Trophoblast cell (in vitro differentiated cells and primary cell): ENCODE measurements around the gene SMYD3. TPM values are rescaled to one million over a fixed set of nuclear protein-coding genes. Genes with fewer than 3 reads are reported as not detected.
A peak's percentile ranks its signal among the peaks of the same experiment; 100 is the strongest.

ENCODE experiments used
- DNase-seq, 2 donors: peaks; one replicate each; pipeline ENCODE4 v3.0.0-alpha.2; 2016
- H2AFZ ChIP-seq: 2 replicates; pipeline ENCODE4 v1.6.1; 2013; ENCODE audit warnings: low read length, moderate library complexity, mild to moderate bottlenecking; ENCODE audit not compliant: insufficient read depth, poor library complexity
- H2AK5ac ChIP-seq: 2 replicates; pipeline ENCODE4 v1.6.1; 2013; ENCODE audit warnings: mild to moderate bottlenecking, low read length
- H2BK120ac ChIP-seq: 2 replicates; pipeline ENCODE4 v1.6.1; 2013; ENCODE audit warnings: low read length, mild to moderate bottlenecking, moderate library complexity; ENCODE audit not compliant: insufficient read depth, poor library complexity
- H2BK12ac ChIP-seq: 2 replicates; pipeline ENCODE4 v1.6.1; 2013; ENCODE audit warnings: mild to moderate bottlenecking, low read length, moderate library complexity
- H2BK5ac ChIP-seq: 2 replicates; pipeline ENCODE4 v1.6.1; 2013; ENCODE audit warnings: low read length, low read depth, moderate library complexity, mild to moderate bottlenecking; ENCODE audit not compliant: poor library complexity
- H3K14ac ChIP-seq: 2 replicates; pipeline ENCODE4 v1.6.1; 2013; ENCODE audit warnings: mild to moderate bottlenecking, low read length
- H3K18ac ChIP-seq: 2 replicates; pipeline ENCODE4 v1.6.1; 2013; ENCODE audit warnings: mild to moderate bottlenecking, low read length
- H3K23ac ChIP-seq: 2 replicates; pipeline ENCODE4 v1.6.1; 2013; ENCODE audit warnings: low read length
- H3K27ac ChIP-seq: 2 replicates; pipeline ENCODE4 v1.5.1; 2013; ENCODE audit warnings: low read depth, mild to moderate bottlenecking, inconsistent platforms, low read length, moderate library complexity
- H3K27me3 ChIP-seq: 2 replicates; pipeline ENCODE4 v1.6.1; 2013; ENCODE audit warnings: inconsistent platforms, mild to moderate bottlenecking, low read length, moderate library complexity; ENCODE audit not compliant: insufficient read depth
- H3K36me3 ChIP-seq, 2 experiments: 1 replicate in 1 of 2; 2 replicates in 1 of 2; pipeline ENCODE4 v1.6.1; 2013; ENCODE audit warnings: low read length in 2 of 2, mild to moderate bottlenecking in 2 of 2, moderate library complexity in 1 of 2; ENCODE audit not compliant: insufficient read depth in 2 of 2, control insufficient read depth in 1 of 2
- H3K4ac ChIP-seq: 2 replicates; pipeline ENCODE4 v1.6.1; 2013; ENCODE audit warnings: low read depth, mild to moderate bottlenecking, low read length, moderate library complexity
- H3K4me1 ChIP-seq, 2 experiments: 1 replicate in 1 of 2; 2 replicates in 1 of 2; pipeline ENCODE4 v1.6.1; 2013; ENCODE audit warnings: low read length in 2 of 2, mild to moderate bottlenecking in 2 of 2, moderate library complexity in 1 of 2; ENCODE audit not compliant: insufficient read depth in 2 of 2, control insufficient read depth in 1 of 2
- H3K4me2 ChIP-seq: 2 replicates; pipeline ENCODE4 v1.6.1; 2013; ENCODE audit warnings: inconsistent platforms, mild to moderate bottlenecking, low read length, moderate library complexity
- H3K4me3 ChIP-seq: 2 replicates; pipeline ENCODE4 v1.5.1; 2013; ENCODE audit warnings: mild to moderate bottlenecking, low read depth, low read length, inconsistent platforms
- H3K79me1 ChIP-seq: one replicate; pipeline ENCODE4 v1.6.1; 2013; ENCODE audit warnings: low read length
- H3K79me2 ChIP-seq: 2 replicates; pipeline ENCODE4 v1.6.1; 2013; ENCODE audit warnings: low read length, mild to moderate bottlenecking; ENCODE audit not compliant: control insufficient read depth, insufficient read depth, poor library complexity
- H3K9ac ChIP-seq: 2 replicates; pipeline ENCODE4 v1.6.1; 2013; ENCODE audit warnings: mild to moderate bottlenecking, low read length
- H3K9me3 ChIP-seq: 2 replicates; pipeline ENCODE4 v1.6.1; 2013; ENCODE audit warnings: low read depth, mild to moderate bottlenecking, control low read depth, inconsistent platforms, low read length; ENCODE audit not compliant: insufficient read depth
- H4K12ac ChIP-seq: 2 replicates; pipeline ENCODE4 v1.6.1; 2013; ENCODE audit warnings: low read depth, mild to moderate bottlenecking, low read length, moderate library complexity
- H4K8ac ChIP-seq: 2 replicates; pipeline ENCODE4 v1.6.1; 2013; ENCODE audit warnings: low read depth, mild to moderate bottlenecking, low read length, moderate library complexity
- H4K91ac ChIP-seq: one replicate; pipeline ENCODE4 v1.6.1; 2013; ENCODE audit warnings: low read depth, mild to moderate bottlenecking, low read length, moderate library complexity
- WGBS: extraction: QIAGEN DNeasy Blood & Tissue Kit; methylation state at CpG from one replicate; pipeline ENCODE4 v1.1.7; 2013; ENCODE audit warnings: missing lambda C conversion rate; ENCODE audit not compliant: insufficient read length, insufficient coverage; ENCODE audit errors: extremely low coverage; 5-methylcytosine and 5-hydroxymethylcytosine counted together
- polyA plus RNA-seq: library from polyadenylated mRNA; stranded (reverse); fragments of 200-250 nt; gene quantifications from 2 replicates; pipeline ENCODE4 v1.2.3, GENCODE V29; 2013

SMYD3 gene
- polyA plus RNA-seq = 48.3 and 50.2 TPM in 2 replicates

GRCh38 chr1:246506674-246507481 is at the start of gene SMYD3:
Gene SMYD3 (minus strand): TSS chr1:246507279.
- peak within 1 kb of the TSS; percentile 6 for H2BK120ac ChIP-seq
- WGBS = no CpG with 5 or more reads among the region's 79 CpGs

GRCh38 chr1:246554201-246554600 is 47.1 kb upstream of the SMYD3 start:
- H3K18ac ChIP-seq = no peak overlapping the region
- no peak overlapping the region for H2BK5ac ChIP-seq
- no peak overlapping the region for H2AFZ ChIP-seq
- H3K4me2 ChIP-seq = no peak overlapping the region
- H3K4me1 ChIP-seq = peaks cover 0 to 1% of the 10 kb centered on the region in 2 experiments
- no peak overlapping the region for H3K14ac ChIP-seq
- no peak overlapping the region for H3K27ac ChIP-seq
- H4K12ac ChIP-seq = no peak overlapping the region
- no peak overlapping the region for H2BK12ac ChIP-seq
- no peaks in the 10 kb centered on the region for H3K79me2 ChIP-seq
- DNase-seq = no peak
- no peaks in the 10 kb centered on the region for H3K9me3 ChIP-seq
- H3K27me3 ChIP-seq = no peaks in the 10 kb centered on the region
- H3K9ac ChIP-seq = no peak overlapping the region
- WGBS = no CpG with 5 or more reads among the region's 16 CpGs
- H4K8ac ChIP-seq = no peak overlapping the region
- no peak overlapping the region for H3K23ac ChIP-seq
- no peak overlapping the region for H2BK120ac ChIP-seq
- no peak overlapping the region for H3K4ac ChIP-seq
- peaks cover 22 to 28% of the 10 kb centered on the region in 2 experiments for H3K36me3 ChIP-seq
- no peaks in the 10 kb centered on the region for H3K79me1 ChIP-seq
- H3K4me3 ChIP-seq = no peak overlapping the region
- H2AK5ac ChIP-seq = no peak overlapping the region
- H4K91ac ChIP-seq = no peak overlapping the region

More at GRCh38 chr1:246506674-246507481, at the start of gene SMYD3:
- peak within 1 kb of the TSS; percentile 63 for H4K8ac ChIP-seq
- H3K18ac ChIP-seq = peak within 1 kb of the TSS; percentile 66
- peaks cover 2% of the 10 kb centered on the region for H3K79me1 ChIP-seq
- peak within 1 kb of the TSS; percentile 35 for H3K9ac ChIP-seq
- no peaks in the 10 kb centered on the region for H3K27me3 ChIP-seq
- peak within 1 kb of the TSS; percentile 81 for H3K4me3 ChIP-seq
- peak within 1 kb of the TSS; percentile 73 for H2AFZ ChIP-seq
- peaks cover 6 to 8% of the 10 kb centered on the region in 2 experiments for H3K4me1 ChIP-seq
- H3K23ac ChIP-seq = peak within 1 kb of the TSS; percentile 17
- no peak within 1 kb of the TSS for H2BK5ac ChIP-seq
- H3K9me3 ChIP-seq = peaks cover 6% of the 10 kb centered on the region
- peak within 1 kb of the TSS; percentile 41 for H4K91ac ChIP-seq
- peak within 1 kb of the TSS; percentile 14 for H3K4ac ChIP-seq
- DNase-seq = peak; percentile 79 to 93
- peak within 1 kb of the TSS; percentile 92 for H3K4me2 ChIP-seq
- H2AK5ac ChIP-seq = no peak within 1 kb of the TSS
- H4K12ac ChIP-seq = peak within 1 kb of the TSS; percentile 67
- peak within 1 kb of the TSS; percentile 45 for H3K14ac ChIP-seq
- no peak within 1 kb of the TSS for H3K27ac ChIP-seq
- H3K79me2 ChIP-seq = peaks cover 2% of the 10 kb centered on the region
- no peaks in the 10 kb centered on the region for H3K36me3 ChIP-seq
- H2BK12ac ChIP-seq = no peak within 1 kb of the TSS

DNA sequence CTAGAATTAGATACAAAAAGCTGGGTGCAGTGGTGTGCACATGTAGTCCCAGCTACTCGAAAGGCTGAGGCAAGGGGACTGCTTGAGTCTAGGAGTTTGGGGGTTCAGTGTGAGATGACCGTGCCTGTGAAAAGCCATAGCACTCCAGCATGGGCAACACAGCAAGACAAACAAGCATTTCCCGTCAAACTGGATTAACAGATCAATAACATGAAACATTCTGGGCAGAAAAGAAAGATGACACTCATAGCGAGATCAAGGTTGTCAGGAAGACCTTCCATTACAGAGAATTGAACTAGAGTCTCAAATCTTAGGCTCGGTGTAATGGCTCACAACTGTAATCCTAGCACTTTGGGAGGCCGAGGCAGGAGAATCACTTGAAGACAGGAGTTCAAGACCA is 45.0 kb upstream of the SMYD3 start:
- H2AFZ ChIP-seq = no peak overlapping the region
- H2AK5ac ChIP-seq = no peak overlapping the region
- H2BK5ac ChIP-seq = no peak overlapping the region
- no peaks in the 10 kb centered on the region for H3K79me2 ChIP-seq
- H3K9me3 ChIP-seq = no peaks in the 10 kb centered on the region
- H3K14ac ChIP-seq = no peak overlapping the region
- H4K91ac ChIP-seq = no peak overlapping the region
- H4K12ac ChIP-seq = no peak overlapping the region
- no peaks in the 10 kb centered on the region for H3K27me3 ChIP-seq
- DNase-seq = no peak
- no peak overlapping the region for H3K9ac ChIP-seq
- no peak overlapping the region for H2BK120ac ChIP-seq
- H3K4me1 ChIP-seq = peaks cover 0 to 1% of the 10 kb centered on the region in 2 experiments
- H3K27ac ChIP-seq = no peak overlapping the region
- H3K18ac ChIP-seq = no peak overlapping the region
- H3K4me3 ChIP-seq = no peak overlapping the region
- peaks cover 25 to 30% of the 10 kb centered on the region in 2 experiments for H3K36me3 ChIP-seq
- no peak overlapping the region for H3K4me2 ChIP-seq
- WGBS = no CpG with 5 or more reads among the region's 6 CpGs
- no peak overlapping the region for H4K8ac ChIP-seq
- H3K79me1 ChIP-seq = no peaks in the 10 kb centered on the region
- H2BK12ac ChIP-seq = no peak overlapping the region
- H3K23ac ChIP-seq = peak overlapping the region; percentile 81
- H3K4ac ChIP-seq = no peak overlapping the region

GRCh38 chr1:246550402-246550801 is 43.3 kb upstream of the SMYD3 start:
- H3K27me3 ChIP-seq = no peaks in the 10 kb centered on the region
- no peak overlapping the region for H3K4me2 ChIP-seq
- no peaks in the 10 kb centered on the region for H3K9me3 ChIP-seq
- no peak overlapping the region for H3K27ac ChIP-seq
- H3K36me3 ChIP-seq = peaks cover 28 to 30% of the 10 kb centered on the region in 2 experiments
- H4K12ac ChIP-seq = no peak overlapping the region
- H2AK5ac ChIP-seq = no peak overlapping the region
- H3K14ac ChIP-seq = no peak overlapping the region
- H4K8ac ChIP-seq = no peak overlapping the region
- no CpG with 5 or more reads among the region's 11 CpGs for WGBS
- H3K4me3 ChIP-seq = no peak overlapping the region
- no peak overlapping the region for H4K91ac ChIP-seq
- no peak overlapping the region for H2AFZ ChIP-seq
- H3K23ac ChIP-seq = no peak overlapping the region
- H3K9ac ChIP-seq = no peak overlapping the region
- peaks cover 0 to 1% of the 10 kb centered on the region in 2 experiments for H3K4me1 ChIP-seq
- no peak for DNase-seq
- no peaks in the 10 kb centered on the region for H3K79me2 ChIP-seq
- no peaks in the 10 kb centered on the region for H3K79me1 ChIP-seq
- no peak overlapping the region for H2BK5ac ChIP-seq
- no peak overlapping the region for H2BK120ac ChIP-seq
- no peak overlapping the region for H3K4ac ChIP-seq
- no peak overlapping the region for H2BK12ac ChIP-seq
- no peak overlapping the region for H3K18ac ChIP-seq
